A549 (cell line): ENCODE data around the gene PELI3. TPM values are rescaled to one million over a fixed set of nuclear protein-coding genes. Genes with fewer than 3 reads are reported as not detected.

Experiments
- ATAC-seq, 2 experiments: fragments of 200-7000 bp in 1 of 2; fragments of >200 bp in 1 of 2; cut with Nextera tagmentation in 1 of 2; cut with Tn5 transposase in 1 of 2; 3 replicates each; pipeline versions ENCODE4 v1.8.0 to v1.9.1; 2018 to 2020; ENCODE audit warnings: mild to moderate bottlenecking in 1 of 2, moderate library complexity in 1 of 2
- CTCF ChIA-PET: fragments of 300-600 bp; sonication (Branson Sonifier 250); formaldehyde crosslinking; extraction: SDS; loops from one replicate; lab custom pipeline; 2021; ENCODE audit warnings: antibody characterized with exemption, inconsistent platforms; lab: Yijun Ruan, JAX
- POLR2A ChIA-PET: fragments of 350-600 bp; formaldehyde crosslinking; extraction: SDS; loops from one replicate; lab custom pipeline; 2021; ENCODE audit warnings: antibody characterized with exemption, inconsistent platforms; lab: Yijun Ruan, JAX
- DNase-seq, 2 experiments: peaks; one replicate each; pipeline versions ENCODE4 v3.0.0 to v3.0.0-alpha.2; 2011 to 2016; ENCODE audit warnings: low read depth in 1 of 2, low spot score in 1 of 2
- FAIRE-seq: peaks from 2 replicates; lab custom pipeline; 2011; peaks lifted over from hg19 to GRCh38; lab: Jason Lieb, UNC
- H3K27ac ChIP-seq, 2 experiments: fragments of >200 bp; sonication (Bioruptor Twin); formaldehyde crosslinking; 3 replicates each; pipeline ENCODE4 v1.5.1; 2016 to 2017
- H3K4me1 ChIP-seq: fragments of >200 bp; sonication (Bioruptor Twin); formaldehyde crosslinking; 3 replicates; pipeline ENCODE4 v1.6.1; 2016
- H3K4me2 ChIP-seq: fragments of >200 bp; sonication (Bioruptor Twin); formaldehyde crosslinking; 3 replicates; pipeline ENCODE4 v1.6.1; 2016
- H3K4me3 ChIP-seq: fragments of >200 bp; sonication (Bioruptor Twin); formaldehyde crosslinking; 3 replicates; pipeline ENCODE4 v1.5.1; 2016
- H3K9me3 ChIP-seq: fragments of >200 bp; sonication (Bioruptor Twin); formaldehyde crosslinking; 3 replicates; pipeline ENCODE4 v1.6.1; 2016
- BCL3 ChIP-seq: fragments of >200 bp; sonication (Bioruptor Twin); formaldehyde crosslinking; IDR thresholded peaks from 3 replicates; pipeline ENCODE4 v1.6.1; 2016
- CTCF ChIP-seq: fragments of >200 bp; sonication (Bioruptor Twin); formaldehyde crosslinking; IDR thresholded peaks from 3 replicates; pipeline ENCODE4 v1.5.1; 2016
- HES2 ChIP-seq: fragments of >200 bp; sonication (Bioruptor Twin); formaldehyde crosslinking; IDR thresholded peaks from 2 replicates; pipeline ENCODE4 v1.6.1; 2016
- HEYL ChIP-seq: fragments of 250-450 bp; sonication (Bioruptor Pico); IDR thresholded peaks from 2 replicates; pipeline ENCODE4 v1.8.0; 2021; ENCODE audit warnings: mild to moderate bottlenecking, moderate library complexity
- MAZ ChIP-seq: fragments of 150-350 bp; IDR thresholded peaks from 2 replicates; pipeline ENCODE4 v1.6.1; 2014; ENCODE audit warnings: antibody characterized with exemption, low read depth, low read length, borderline replicate concordance
- MYC ChIP-seq: IDR thresholded peaks from 2 replicates; pipeline ENCODE4 v1.6.1; 2012; ENCODE audit warnings: mild to moderate bottlenecking, inconsistent platforms, low read length, improper control_type of control experiment, borderline replicate concordance
- NR3C1 ChIP-seq: fragments of >200 bp; sonication (Bioruptor Twin); formaldehyde crosslinking; IDR thresholded peaks from 3 replicates; pipeline ENCODE4 v1.6.1; 2017
- PHF8 ChIP-seq: fragments of 200-600 bp; sonication (generic); IDR thresholded peaks from 2 replicates; pipeline ENCODE4 v1.6.1; 2016; ENCODE audit warnings: low read depth, mild to moderate bottlenecking, antibody characterized with exemption, moderate library complexity, borderline replicate concordance
- POLR2AphosphoS2 ChIP-seq: conservative IDR thresholded peaks from 2 replicates; pipeline ENCODE4 v1.6.1; 2012; ENCODE audit warnings: low read length, improper control_type of control experiment, inconsistent platforms
- RAD21 ChIP-seq, 2 experiments: fragments of >200 bp in 1 of 2; sonication (Bioruptor Twin) in 1 of 2; formaldehyde crosslinking in 1 of 2; IDR thresholded peaks in 1 of 2; conservative IDR thresholded peaks in 1 of 2; 2 replicates in 1 of 2; 3 replicates in 1 of 2; pipeline ENCODE4 v1.6.1; 2012 to 2018; ENCODE audit warnings: inconsistent platforms in 1 of 2
- RCOR1 ChIP-seq: fragments of 150-350 bp; IDR thresholded peaks from 2 replicates; pipeline ENCODE4 v1.6.1; 2014; ENCODE audit warnings: antibody characterized with exemption, low read length, low read depth
- REST ChIP-seq: fragments of 200-600 bp; sonication (generic); IDR thresholded peaks from 2 replicates; pipeline ENCODE4 v1.6.1; 2016; ENCODE audit warnings: antibody characterized with exemption, mild to moderate bottlenecking, moderate library complexity
- RFX5 ChIP-seq: fragments of 450-650 bp; IDR thresholded peaks from 2 replicates; pipeline ENCODE4 v1.7.1; 2014; ENCODE audit warnings: antibody characterized with exemption, mild to moderate bottlenecking, moderate library complexity
- SMC3 ChIP-seq: fragments of >200 bp; sonication (Bioruptor Twin); formaldehyde crosslinking; IDR thresholded peaks from 3 replicates; pipeline ENCODE4 v1.6.1; 2018; ENCODE audit warnings: inconsistent platforms
- USF2 ChIP-seq: fragments of 450-650 bp; IDR thresholded peaks from 2 replicates; pipeline ENCODE4 v1.6.1; 2014; ENCODE audit warnings: antibody characterized with exemption
- ZFP36 ChIP-seq: fragments of 450-650 bp; IDR thresholded peaks from 2 replicates; pipeline ENCODE4 v1.6.1; 2014; ENCODE audit warnings: borderline replicate concordance; ENCODE audit not compliant: partially characterized antibody
- ZNF302 ChIP-seq: fragments of 250-450 bp; sonication (Bioruptor Pico); IDR thresholded peaks from 2 replicates; pipeline ENCODE4 v1.9.0; 2021; ENCODE audit warnings: inconsistent platforms, mild to moderate bottlenecking, moderate library complexity
- WGBS: methylation state at CpG from one replicate; pipeline ENCODE4 v1.1.6; 2017; ENCODE audit errors: missing lambda C conversion rate; 5-methylcytosine and 5-hydroxymethylcytosine counted together
- polyA plus RNA-seq, 4 experiments: library from polyadenylated mRNA; depleted of rRNA in 3 of 4; stranded (reverse); fragments of >200 nt; fragmentation: RNase III in 1 of 4; extraction: RNeasy Plus Mini Kit Qiagen cat#74134 plus additional on column Dnase treatment in 1 of 4; gene quantifications; 2 replicates in 3 of 4; 3 replicates in 1 of 4; pipeline ENCODE4 v1.2.3, GENCODE V29; 2011 to 2017

Gene PELI3
- polyA plus RNA-seq, 2 of the 4 experiments (the other 2 are of a cell fraction): 2.3 to 5.7 TPM

- TF ChIP-seq CTCF (no peak), MYC (no peak), HEYL (CRISPR knock-in tag) (no peak), ZNF302 (CRISPR knock-in tag) (no peak), RCOR1 (no peak), BCL3 (no peak), USF2 (no peak), NR3C1 (no peak), SMC3 (no peak), RFX5 (no peak), HES2 (no peak), REST (no peak), ZFP36 (no peak), RAD21 (conservative IDR thresholded peaks at IDR 0.05 in 1 of 2, IDR thresholded peaks at IDR 0.05 in 1 of 2) (no peak), MAZ (no peak), POLR2AphosphoS2 (no peak), PHF8 (no peak)
- H3K4me1 ChIP-seq: peaks cover 10% of the 10 kb centered on the region
- no peak overlapping the region for H3K27ac ChIP-seq
- FAIRE-seq: no peak
- POLR2A ChIA-PET: interaction anchor here (3.9 kb wide), 1 partner anchor 15 kb away, joined by 47 read pairs; the partner anchor contains the start of gene DPP3
- no peak for DNase-seq
- no peak overlapping the region for H3K4me2 ChIP-seq
- H3K4me3 ChIP-seq: no peak overlapping the region
- 100% methylated on average over 1 of the region's 1 CpG for WGBS
- peaks cover 5% of the 10 kb centered on the region for H3K9me3 ChIP-seq
- CTCF ChIA-PET: interaction anchor here (0.9 to 1.4 kb wide), 5 partner anchors 14 to 57 kb away, joined by 3 to 8 read pairs (median 4); no protein-coding TSS in a partner anchor
- ATAC-seq: no peak
Observed at GRCh38 chr11:66464916-66465315, 1.8 kb upstream of the PELI3 start.
